Rectal smooth muscle tissue (tissue), 1 donor: ENCODE results near the gene SLC18A2.

Source experiments
- H3K27ac ChIP-seq: one replicate; pipeline ENCODE4 v1.7.0; 2013; ENCODE audit warnings: low read depth, low read length, inconsistent platforms
- H3K27me3 ChIP-seq: one replicate; pipeline ENCODE4 v1.7.0; 2013; ENCODE audit warnings: low read length; ENCODE audit not compliant: control insufficient read depth, insufficient read depth
- H3K36me3 ChIP-seq: one replicate; pipeline ENCODE4 v1.7.0; 2013; ENCODE audit warnings: low read length; ENCODE audit not compliant: control insufficient read depth, insufficient read depth
- H3K4me1 ChIP-seq: one replicate; pipeline ENCODE4 v1.7.0; 2013; ENCODE audit warnings: low read length; ENCODE audit not compliant: control insufficient read depth, insufficient read depth
- H3K4me3 ChIP-seq: one replicate; pipeline ENCODE4 v1.7.0; 2013; ENCODE audit warnings: low read length
- H3K9ac ChIP-seq: one replicate; pipeline ENCODE4 v1.7.0; 2013; ENCODE audit warnings: low read length

SLC18A2 gene

DNA sequence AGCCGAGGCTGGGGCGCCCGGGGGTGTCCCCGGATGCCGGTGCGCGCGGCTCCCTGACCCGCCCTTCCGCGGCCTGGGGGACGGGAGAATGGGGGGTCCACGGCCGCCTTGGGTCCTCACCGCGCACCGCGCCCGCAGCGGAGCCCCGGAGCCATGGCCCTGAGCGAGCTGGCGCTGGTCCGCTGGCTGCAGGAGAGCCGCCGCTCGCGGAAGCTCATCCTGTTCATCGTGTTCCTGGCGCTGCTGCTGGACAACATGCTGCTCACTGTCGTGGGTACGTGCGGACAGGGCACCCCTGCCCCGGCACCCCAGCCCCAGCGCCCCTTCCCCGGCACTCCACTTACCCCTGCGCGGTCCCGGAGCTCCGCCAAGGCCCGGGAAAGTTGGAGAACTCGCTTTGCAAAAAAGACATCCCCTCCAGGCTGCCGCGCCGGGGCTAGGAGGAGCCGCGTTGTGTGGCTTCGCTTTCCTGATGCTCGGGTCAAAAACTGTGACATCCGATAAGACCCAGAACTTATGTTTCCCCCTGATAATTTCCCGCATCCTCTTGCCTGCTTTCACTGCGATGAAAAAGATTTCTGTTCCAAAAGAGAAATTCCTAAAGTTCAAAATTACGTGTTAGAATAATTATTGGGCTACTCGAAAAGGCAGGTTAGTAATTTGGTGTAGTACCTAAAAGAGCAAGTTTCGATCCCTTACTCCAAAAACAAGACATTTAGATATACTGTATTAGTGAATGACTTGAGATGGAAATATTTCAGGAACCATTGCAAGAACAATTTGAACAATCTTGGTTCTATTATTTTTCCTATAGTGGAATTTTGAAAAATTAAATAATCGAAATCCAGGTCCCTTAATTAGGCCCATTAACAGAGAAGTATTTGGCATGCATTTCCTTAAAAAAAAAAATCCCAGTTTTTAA lies 888 bp downstream of the SLC18A2 start:
- no peak overlapping the region for H3K4me3 ChIP-seq
- H3K27me3 ChIP-seq: peaks cover 5% of the 10 kb centered on the region
- no peaks in the 10 kb centered on the region for H3K36me3 ChIP-seq
- H3K27ac ChIP-seq: no peak overlapping the region
- no peaks in the 10 kb centered on the region for H3K4me1 ChIP-seq
- H3K9ac ChIP-seq: no peak overlapping the region

DNA sequence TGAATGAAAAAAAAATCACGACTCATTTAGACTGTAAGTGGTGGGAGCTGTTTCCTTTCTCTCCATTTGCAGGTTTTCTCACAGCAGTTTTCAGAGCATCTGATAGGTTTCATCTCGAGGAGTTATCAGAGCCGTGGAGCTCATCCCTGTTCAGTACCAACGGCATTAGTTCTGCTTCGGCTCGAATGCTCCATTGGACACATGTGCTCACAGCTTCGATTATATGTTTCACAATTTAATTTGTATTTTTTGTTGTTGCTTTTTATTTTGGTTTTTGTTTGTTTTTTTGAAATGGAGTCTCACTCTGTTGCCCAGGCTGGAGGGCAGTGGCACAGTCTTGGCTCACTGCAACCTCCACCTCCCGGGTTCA lies 1.5 kb downstream of the SLC18A2 start:
- Histone ChIP-seq H3K9ac (no peak overlapping the region), H3K4me1 (no peaks in the 10 kb centered on the region), H3K27me3 (peaks cover 5% of the 10 kb centered on the region), H3K36me3 (no peaks in the 10 kb centered on the region), H3K4me3 (no peak overlapping the region), H3K27ac (no peak overlapping the region)

- no peaks in the 10 kb centered on the region for H3K4me1 ChIP-seq
- no peaks in the 10 kb centered on the region for H3K36me3 ChIP-seq
- H3K9ac ChIP-seq: no peak overlapping the region
- H3K27me3 ChIP-seq: no peaks in the 10 kb centered on the region
- H3K27ac ChIP-seq: no peak overlapping the region
- no peak overlapping the region for H3K4me3 ChIP-seq
These were observed 6.2 kb downstream of the SLC18A2 start for GRCh38 chr10:117246997-117247671.

DNA sequence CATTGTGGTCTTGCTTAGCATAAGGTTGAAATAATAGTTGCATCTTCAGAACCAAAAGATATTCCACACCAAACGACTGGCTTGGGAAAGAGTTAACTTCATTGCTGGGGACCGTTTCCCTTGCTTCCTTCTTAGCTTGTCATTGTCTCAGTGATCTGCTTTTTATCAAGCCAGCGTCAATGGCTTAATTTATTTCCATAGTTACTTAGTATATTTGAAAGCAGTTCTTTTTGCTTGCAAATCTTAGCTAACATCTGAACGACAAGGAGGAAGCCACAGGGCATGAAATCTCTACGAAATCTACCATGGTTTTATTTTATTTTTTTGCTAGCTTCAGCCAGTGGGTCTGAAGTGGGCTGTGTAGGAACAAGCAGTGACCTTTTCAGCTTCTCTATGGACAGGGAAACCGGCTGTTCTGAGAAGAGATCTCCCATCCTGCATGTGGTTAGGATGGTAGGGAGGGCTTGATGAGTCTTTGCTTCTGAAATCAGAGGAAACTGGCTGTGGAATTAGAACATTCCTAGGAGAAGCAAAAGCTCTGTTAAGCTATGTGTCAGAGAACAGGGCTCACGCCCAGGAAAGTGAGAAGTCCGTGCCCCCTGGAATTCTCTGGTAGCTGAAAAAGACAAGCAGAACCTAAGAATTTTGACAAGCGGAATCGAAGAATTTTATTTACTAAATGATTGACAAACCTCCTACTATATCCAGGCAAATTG lies 8.0 kb downstream of the SLC18A2 start:
- H3K27me3 ChIP-seq: no peaks in the 10 kb centered on the region
- H3K9ac ChIP-seq: no peak overlapping the region
- no peaks in the 10 kb centered on the region for H3K36me3 ChIP-seq
- no peak overlapping the region for H3K27ac ChIP-seq
- no peak overlapping the region for H3K4me3 ChIP-seq
- H3K4me1 ChIP-seq: no peaks in the 10 kb centered on the region

GRCh38 chr10:117249493-117250093 lies 8.7 kb downstream of the SLC18A2 start:
- H3K4me3 ChIP-seq: no peak overlapping the region
- H3K9ac ChIP-seq: no peak overlapping the region
- H3K27me3 ChIP-seq: no peaks in the 10 kb centered on the region
- H3K27ac ChIP-seq: no peak overlapping the region
- H3K36me3 ChIP-seq: no peaks in the 10 kb centered on the region
- H3K4me1 ChIP-seq: no peaks in the 10 kb centered on the region

GRCh38 chr10:117250411-117250810 lies 9.5 kb downstream of the SLC18A2 start:
- Histone ChIP-seq H3K9ac (no peak overlapping the region), H3K4me1 (no peaks in the 10 kb centered on the region), H3K27ac (no peak overlapping the region), H3K36me3 (no peaks in the 10 kb centered on the region), H3K27me3 (no peaks in the 10 kb centered on the region), H3K4me3 (no peak overlapping the region)

- Histone ChIP-seq H3K4me3 (no peak overlapping the region), H3K9ac (no peak overlapping the region), H3K27ac (no peak overlapping the region), H3K4me1 (no peaks in the 10 kb centered on the region), H3K27me3 (no peaks in the 10 kb centered on the region), H3K36me3 (no peaks in the 10 kb centered on the region)
These were observed 13.0 kb downstream of the SLC18A2 start for GRCh38 chr10:117253908-117254307.

DNA sequence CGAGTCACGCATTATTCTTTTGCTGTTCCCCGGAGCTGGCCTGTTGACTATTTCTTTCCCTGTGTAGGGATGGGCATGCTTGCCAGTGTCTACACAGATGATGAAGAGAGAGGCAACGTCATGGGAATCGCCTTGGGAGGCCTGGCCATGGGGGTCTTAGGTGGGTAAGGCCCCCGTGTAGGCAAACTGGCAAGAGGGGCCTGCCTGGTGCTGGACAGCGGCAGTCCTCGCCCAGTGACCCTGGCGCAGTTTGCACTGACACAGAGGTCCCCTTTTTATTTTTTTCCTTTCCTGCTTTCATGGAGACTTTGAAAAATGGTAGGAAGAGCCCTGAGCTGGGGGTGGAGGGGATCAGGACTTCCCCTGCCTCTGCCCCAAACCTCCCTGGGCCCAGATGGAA lies 13.4 kb downstream of the SLC18A2 start:
- Histone ChIP-seq H3K36me3 (no peaks in the 10 kb centered on the region), H3K4me1 (no peaks in the 10 kb centered on the region), H3K4me3 (no peak overlapping the region), H3K27me3 (no peaks in the 10 kb centered on the region), H3K9ac (no peak overlapping the region), H3K27ac (no peak overlapping the region)

DNA sequence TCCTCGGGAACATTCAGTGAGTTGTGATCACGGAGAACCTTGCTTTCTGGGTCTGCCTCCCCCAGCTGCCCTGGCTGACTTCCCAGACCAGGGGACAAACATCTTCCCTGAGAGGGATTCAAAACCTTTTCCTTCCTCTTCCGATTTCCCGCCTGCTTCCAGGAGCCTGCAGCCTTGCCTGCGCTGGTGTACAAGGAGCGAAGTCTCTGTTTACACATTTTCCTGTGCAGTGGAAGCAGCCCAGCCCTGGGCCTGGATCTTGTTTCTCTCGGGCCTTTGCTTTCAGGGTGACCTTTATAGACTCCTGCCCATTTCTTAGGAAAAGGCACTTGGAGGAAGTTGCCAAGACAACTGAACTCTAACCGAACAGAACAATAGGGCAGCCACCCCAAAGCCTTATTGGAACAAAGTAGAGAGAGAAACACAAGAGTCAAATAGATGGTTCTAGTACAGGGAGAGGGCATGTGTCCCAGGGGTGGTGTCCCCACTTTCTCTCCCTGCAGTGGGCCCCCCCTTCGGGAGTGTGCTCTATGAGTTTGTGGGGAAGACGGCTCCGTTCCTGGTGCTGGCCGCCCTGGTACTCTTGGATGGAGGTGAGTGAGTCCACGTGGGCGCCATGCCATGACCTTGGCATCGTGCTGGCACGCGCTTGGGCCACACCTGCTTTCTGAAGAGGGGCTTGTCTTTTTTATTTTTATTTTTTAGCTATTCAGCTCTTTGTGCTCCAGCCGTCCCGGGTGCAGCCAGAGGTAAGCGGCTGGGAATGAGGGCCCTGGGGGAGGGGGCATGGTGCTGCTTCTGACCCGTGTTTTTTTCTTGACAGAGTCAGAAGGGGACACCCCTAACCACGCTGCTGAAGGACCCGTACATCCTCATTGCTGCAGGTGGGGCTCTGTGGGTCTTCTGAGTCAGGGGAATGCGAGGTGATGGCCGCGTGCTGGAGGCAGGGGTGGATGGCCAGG lies 14.1 kb downstream of the SLC18A2 start:
- Histone ChIP-seq H3K27me3 (no peaks in the 10 kb centered on the region), H3K36me3 (no peaks in the 10 kb centered on the region)

GRCh38 chr10:117255835-117256460 lies 15.0 kb downstream of the SLC18A2 start:
- Histone ChIP-seq H3K27ac (no peak overlapping the region), H3K9ac (no peak overlapping the region), H3K4me3 (no peak overlapping the region), H3K4me1 (no peaks in the 10 kb centered on the region), H3K27me3 (no peaks in the 10 kb centered on the region), H3K36me3 (no peaks in the 10 kb centered on the region)

More for the DNA sequence above, 14.1 kb downstream of the SLC18A2 start:
- no peak overlapping the region for H3K4me3 ChIP-seq
- no peaks in the 10 kb centered on the region for H3K4me1 ChIP-seq
- H3K27ac ChIP-seq: no peak overlapping the region
- H3K9ac ChIP-seq: no peak overlapping the region

DNA sequence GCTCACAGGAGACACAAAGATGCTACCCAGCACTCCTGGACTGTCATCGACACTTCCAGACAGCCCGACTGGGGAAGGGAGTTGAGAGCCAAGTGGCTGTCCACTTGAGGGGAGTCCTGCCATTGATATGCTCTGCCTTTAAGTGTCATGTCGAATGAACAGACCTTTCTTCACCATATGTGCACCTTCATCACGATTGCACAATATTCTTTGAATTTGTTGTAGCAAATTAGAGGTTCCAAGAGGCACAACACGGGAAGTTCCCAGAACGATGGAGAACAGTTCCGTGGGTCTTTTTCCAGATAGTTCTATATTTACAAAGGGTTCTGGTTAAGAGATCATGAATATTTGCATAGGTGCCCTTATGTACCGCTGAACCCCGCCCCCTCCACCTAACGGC lies 16.0 kb downstream of the SLC18A2 start:
- Histone ChIP-seq H3K27me3 (no peaks in the 10 kb centered on the region), H3K27ac (no peak overlapping the region), H3K9ac (no peak overlapping the region), H3K4me3 (no peak overlapping the region), H3K4me1 (no peaks in the 10 kb centered on the region), H3K36me3 (no peaks in the 10 kb centered on the region)
